IMR-90 (cell line): Measurements from ENCODE around the gene NDUFA6. TPM values are rescaled to one million over a fixed set of nuclear protein-coding genes. Genes with fewer than 3 reads are reported as not detected.

Experiments used
- ATAC-seq: fragments of 200-7000 bp; cut with Tn5 transposase; 2 replicates; pipeline ENCODE4 v1.9.1; 2020; ENCODE audit warnings: low read depth, mild to moderate bottlenecking, moderate library complexity
- BruUV-seq: library from RNA; stranded (reverse); fragments of 400-500 nt; replicated peaks from 2 replicates; lab custom pipeline; 2021; lab: Mats Ljungman, UMichigan
- CTCF ChIA-PET: fragments of 300-600 bp; formaldehyde crosslinking; extraction: SDS; loops from one replicate; lab custom pipeline; 2021; ENCODE audit warnings: antibody characterized with exemption; lab: Yijun Ruan, JAX
- POLR2A ChIA-PET: fragments of 300-600 bp; sonication (Branson Sonifier 250); formaldehyde crosslinking; loops from one replicate; lab custom pipeline; 2022; ENCODE audit warnings: antibody characterized with exemption; ENCODE audit not compliant: unreplicated experiment; lab: Charles Lee
- DNase-seq: peaks from one replicate; pipeline ENCODE4 v3.0.0; 2013
- H2AFZ ChIP-seq: replicated peaks from 2 replicates; pipeline ENCODE3; 2013; ENCODE audit warnings: low read length, mild to moderate bottlenecking; ENCODE audit not compliant: poor library complexity
- H2AK5ac ChIP-seq: 2 replicates; pipeline ENCODE4 v1.6.1; 2013; ENCODE audit warnings: low read depth, low read length, inconsistent platforms
- H2AK9ac ChIP-seq: replicated peaks from 2 replicates; pipeline ENCODE3; 2013; ENCODE audit warnings: mild to moderate bottlenecking, low read depth, low read length, moderate library complexity; ENCODE audit not compliant: poor library complexity
- H2BK120ac ChIP-seq: 2 replicates; pipeline ENCODE4 v1.6.1; 2013; ENCODE audit warnings: low read depth, low read length, inconsistent platforms
- H2BK15ac ChIP-seq: 3 replicates; pipeline ENCODE4 v1.6.1; 2013; ENCODE audit warnings: low read depth, low read length, inconsistent platforms
- H2BK20ac ChIP-seq: 2 replicates; pipeline ENCODE4 v1.6.1; 2013; ENCODE audit warnings: low read depth, mild to moderate bottlenecking, inconsistent platforms, low read length, moderate library complexity
- H2BK5ac ChIP-seq: 2 replicates; pipeline ENCODE4 v1.6.1; 2013; ENCODE audit warnings: mild to moderate bottlenecking, low read depth, low read length, inconsistent platforms; ENCODE audit not compliant: poor library complexity, severe bottlenecking
- H3K14ac ChIP-seq: replicated peaks from 2 replicates; pipeline ENCODE4 v1.6.1; 2013; ENCODE audit warnings: low read depth, low read length, inconsistent platforms
- H3K18ac ChIP-seq: 2 replicates; pipeline ENCODE4 v1.6.1; 2013; ENCODE audit warnings: low read depth, low read length, control low read depth
- H3K23ac ChIP-seq: 2 replicates; pipeline ENCODE4 v1.6.1; 2013; ENCODE audit warnings: low read depth, low read length, inconsistent platforms
- H3K27ac ChIP-seq: 2 replicates; pipeline ENCODE4 v1.5.1; 2013; ENCODE audit warnings: mild to moderate bottlenecking, control low read depth, low read length; ENCODE audit not compliant: insufficient read depth
- H3K27me3 ChIP-seq: 2 replicates; pipeline ENCODE4 v1.6.1; 2013; ENCODE audit warnings: low read length; ENCODE audit not compliant: control insufficient read depth, insufficient read depth
- H3K36me3 ChIP-seq: 2 replicates; pipeline ENCODE4 v1.6.1; 2013; ENCODE audit warnings: low read length, mixed read lengths; ENCODE audit not compliant: control insufficient read depth, insufficient read depth
- H3K4ac ChIP-seq: 2 replicates; pipeline ENCODE4 v1.6.1; 2013; ENCODE audit warnings: low read depth, low read length, inconsistent platforms
- H3K4me1 ChIP-seq: 2 replicates; pipeline ENCODE4 v1.6.1; 2013; ENCODE audit warnings: low read length, mixed read lengths; ENCODE audit not compliant: control insufficient read depth, insufficient read depth
- H3K4me2 ChIP-seq: 2 replicates; pipeline ENCODE4 v1.6.1; 2013; ENCODE audit warnings: low read depth, mild to moderate bottlenecking, control low read depth, low read length, moderate library complexity
- H3K4me3 ChIP-seq: 2 replicates; pipeline ENCODE4 v1.5.1; 2013; ENCODE audit warnings: low read depth, mild to moderate bottlenecking, control low read depth, low read length, moderate library complexity; ENCODE audit not compliant: insufficient read depth
- H3K56ac ChIP-seq: 2 replicates; pipeline ENCODE4 v1.6.1; 2013; ENCODE audit warnings: low read length, inconsistent platforms; ENCODE audit not compliant: insufficient read depth; ENCODE audit errors: extremely low read depth
- H3K79me1 ChIP-seq, 2 experiments: 2 replicates each; pipeline ENCODE4 v1.6.1; 2013; ENCODE audit warnings: low read length in 2 of 2, inconsistent platforms in 1 of 2, low read depth in 1 of 2
- H3K9ac ChIP-seq: 2 replicates; pipeline ENCODE4 v1.6.1; 2013; ENCODE audit warnings: low read depth, low read length, control low read depth
- H3K9me1 ChIP-seq: 2 replicates; pipeline ENCODE4 v1.6.1; 2013; ENCODE audit warnings: low read length, inconsistent platforms; ENCODE audit not compliant: insufficient read depth
- H3K9me3 ChIP-seq: 2 replicates; pipeline ENCODE4 v1.6.1; 2013; ENCODE audit warnings: low read length; ENCODE audit not compliant: control insufficient read depth, insufficient read depth
- H4K20me1 ChIP-seq: 2 replicates; pipeline ENCODE4 v1.6.1; 2013; ENCODE audit warnings: low read length, inconsistent platforms; ENCODE audit not compliant: insufficient read depth
- H4K5ac ChIP-seq: 2 replicates; pipeline ENCODE4 v1.6.1; 2013; ENCODE audit warnings: mild to moderate bottlenecking, low read depth, low read length, control low read depth
- H4K8ac ChIP-seq, 2 experiments: 2 replicates each; pipeline ENCODE4 v1.6.1; 2013; ENCODE audit warnings: low read depth in 2 of 2, low read length in 2 of 2, control low read depth in 1 of 2, inconsistent platforms in 1 of 2
- H4K91ac ChIP-seq: 2 replicates; pipeline ENCODE4 v1.6.1; 2013; ENCODE audit warnings: low read depth, low read length, inconsistent platforms; ENCODE audit not compliant: insufficient read depth
- CEBPB ChIP-seq: IDR thresholded peaks from 2 replicates; pipeline ENCODE4 v1.6.1; 2012; ENCODE audit warnings: low read depth, low read length, improper control_type of control experiment
- CHD1 ChIP-seq: IDR thresholded peaks from 2 replicates; pipeline ENCODE4 v1.6.1; 2012; ENCODE audit warnings: low read depth, low read length, improper control_type of control experiment
- MXI1 ChIP-seq: IDR thresholded peaks from 2 replicates; pipeline ENCODE4 v1.6.1; 2012; ENCODE audit warnings: low read depth, mild to moderate bottlenecking, low read length, moderate library complexity, borderline replicate concordance
- POLR2A ChIP-seq: IDR thresholded peaks from 2 replicates; pipeline ENCODE4 v1.6.1; 2012; ENCODE audit warnings: mild to moderate bottlenecking, low read depth, low read length
- RFX5 ChIP-seq: IDR thresholded peaks from 2 replicates; pipeline ENCODE4 v1.8.0; 2012; ENCODE audit warnings: low read depth, mild to moderate bottlenecking, low read length, moderate library complexity
- WGBS, 2 experiments: methylation state at CpG; one replicate each; pipeline versions ENCODE4 v1.1.5 to v1.1.7; 2013; ENCODE audit warnings: missing lambda C conversion rate in 2 of 2; ENCODE audit not compliant: insufficient read length in 1 of 2; ENCODE audit errors: extremely low coverage in 2 of 2; 5-methylcytosine and 5-hydroxymethylcytosine counted together
- dilution Hi-C: fragments of 300-500 bp; cut with HindIII; formaldehyde crosslinking; loops from one replicate; pipeline ENCODE4 v1.14.3; 2018; ENCODE audit warnings: low sequenced_read_pairs; ENCODE audit not compliant: unreplicated experiment
- in situ Hi-C: fragments of 300-500 bp; cut with MboI; formaldehyde crosslinking; loops from 3 replicates; pipeline ENCODE4 v1.14.3; 2019; ENCODE audit warnings: low sequenced_read_pairs, inconsistent platforms, mixed read lengths
- intact Hi-C: fragments of 100-400 bp; cut with micrococcal nuclease; formaldehyde crosslinking; loops from 2 replicates; pipeline ENCODE4 v1.10.0; 2022
- polyA plus RNA-seq, 3 experiments: library from polyadenylated mRNA; depleted of rRNA; stranded (reverse); fragments of >200 nt; gene quantifications; 2 replicates each; pipeline ENCODE4 v1.2.3, GENCODE V29; 2012; ENCODE audit warnings: low replicate concordance in 1 of 3
- total RNA-seq: library from RNA; depleted of rRNA; stranded (reverse); fragments of >200 nt; gene quantifications from 2 replicates; pipeline ENCODE4 v1.2.3, GENCODE V29; 2012
- TF ChIP-seq, protein P1 (sequence below): fragments of 150-350 bp; IDR thresholded peaks from 2 replicates; pipeline ENCODE4 v1.6.1; 2017; ENCODE audit warnings: mild to moderate bottlenecking, antibody characterized with exemption, low read length, low read depth

NDUFA6 gene
- total and polyA plus RNA-seq, 2 of the 4 experiments (the other 2 are of a cell fraction) = 48.8 to 89.0 TPM

DNA sequence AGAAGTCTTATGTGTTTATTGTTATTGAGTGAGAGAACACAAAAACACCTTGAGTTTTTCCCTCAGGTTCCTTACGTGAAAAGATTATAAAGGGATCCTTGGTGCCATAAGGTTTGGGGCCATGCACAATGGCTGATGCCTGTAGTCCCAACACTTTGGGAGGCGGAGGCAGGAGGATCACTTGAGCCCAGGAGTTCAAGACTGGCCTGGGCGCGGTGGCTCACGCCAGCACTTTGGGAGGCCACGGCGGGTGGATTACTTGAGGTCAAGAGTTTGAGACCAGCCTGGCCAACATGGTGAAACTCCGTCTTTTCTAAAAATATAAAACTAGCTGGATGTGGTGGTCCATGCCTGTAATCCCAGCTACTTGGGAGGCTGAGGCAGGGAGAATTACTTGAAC is 5.7 kb downstream of the NDUFA6 start:
- Histone ChIP-seq H3K4me1 (no peaks in the 10 kb centered on the region), H3K9me3 (no peaks in the 10 kb centered on the region), H3K9ac (no peak overlapping the region), H3K36me3 (peaks cover 19% of the 10 kb centered on the region), H3K27ac (no peak overlapping the region), H4K8ac (no peak overlapping the region), H2BK20ac (no peak overlapping the region), H2AK9ac (no peak overlapping the region), H4K91ac (no peak overlapping the region), H2BK120ac (no peak overlapping the region), H3K4me2 (no peak overlapping the region), H3K27me3 (no peaks in the 10 kb centered on the region), H2BK15ac (no peak overlapping the region), H2AK5ac (no peak overlapping the region), H3K4me3 (no peak overlapping the region), H3K9me1 (0 out of 2 replicates have a peak, but pooled peaks cover 4% of the 10 kb centered on the region), H3K18ac (no peak overlapping the region), H3K4ac (no peak overlapping the region), H3K14ac (no peak overlapping the region), H4K5ac (no peak overlapping the region), H3K23ac (no peak overlapping the region), H2AFZ (no peak overlapping the region), H2BK5ac (no peak overlapping the region), H3K56ac (no peak overlapping the region), H3K79me1 (peaks cover 36 to 61% of the 10 kb centered on the region in 2 experiments), H4K20me1 (peaks cover 8% of the 10 kb centered on the region; the same call in 1 of the 2 replicates)
- ChIA-PET CTCF (no interaction called here), POLR2A (interaction anchor here (0.6 kb wide), 1 partner anchor 38 kb away, joined by 4 read pairs; no protein-coding TSS in a partner anchor)
- DNase-seq (no peak), ATAC-seq (no peak)
- dilution Hi-C loops (no loop called here), in situ Hi-C loops (no loop called here), intact Hi-C loops (no loop called here)
- no TSS peak for BruUV-seq
- TF ChIP-seq RFX5 = no peak
- no peak for TF ChIP-seq CEBPB
- TF ChIP-seq, protein P1, sequence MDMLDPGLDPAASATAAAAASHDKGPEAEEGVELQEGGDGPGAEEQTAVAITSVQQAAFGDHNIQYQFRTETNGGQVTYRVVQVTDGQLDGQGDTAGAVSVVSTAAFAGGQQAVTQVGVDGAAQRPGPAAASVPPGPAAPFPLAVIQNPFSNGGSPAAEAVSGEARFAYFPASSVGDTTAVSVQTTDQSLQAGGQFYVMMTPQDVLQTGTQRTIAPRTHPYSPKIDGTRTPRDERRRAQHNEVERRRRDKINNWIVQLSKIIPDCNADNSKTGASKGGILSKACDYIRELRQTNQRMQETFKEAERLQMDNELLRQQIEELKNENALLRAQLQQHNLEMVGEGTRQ = no peak
- no peak for TF ChIP-seq MXI1
- TF ChIP-seq CHD1 = no peak
- no peak for TF ChIP-seq POLR2A
- 80% methylated on average over 1 of the region's 8 CpGs; no CpG with 5 or more reads in 1 of the 2 experiments for WGBS, 2 experiments
